HepG2 (cell line): ENCODE measurements around the gene YIPF3. TPM values are rescaled to one million over a fixed set of nuclear protein-coding genes. Genes with fewer than 3 reads are reported as not detected.

Source experiments
- GATAD1 ChIP-seq: IDR thresholded peaks from 2 replicates; pipeline ENCODE4 v1.6.1; 2016; ENCODE audit warnings: missing genetic modification reagents, missing compliant biosample characterization
- HDAC1 ChIP-seq: sonication (generic); formaldehyde crosslinking; IDR thresholded peaks from 2 replicates; pipeline ENCODE4 v1.5.1; 2020; ENCODE audit warnings: mild to moderate bottlenecking, missing genetic modification reagents
- KDM2A ChIP-seq: sonication (generic); formaldehyde crosslinking; IDR thresholded peaks from 2 replicates; pipeline ENCODE4 v1.4.0; 2020; ENCODE audit warnings: low read depth, missing genetic modification reagents, borderline replicate concordance
- MIER2 ChIP-seq: IDR thresholded peaks from 2 replicates; pipeline ENCODE4 v1.6.1; 2016; ENCODE audit warnings: missing biosample characterization, missing genetic modification reagents
- PTBP1 ChIP-seq: fragments of 200-400 bp; formaldehyde crosslinking; IDR thresholded peaks from 2 replicates; pipeline ENCODE4 v1.6.1; 2018; ENCODE audit warnings: low read length, low read depth; ENCODE audit not compliant: poor library complexity, severe bottlenecking
- RFX3 ChIP-seq: IDR thresholded peaks from 2 replicates; pipeline ENCODE4 v1.6.1; 2016; ENCODE audit warnings: missing biosample characterization, missing genetic modification reagents
- SALL2 ChIP-seq: sonication (generic); formaldehyde crosslinking; IDR thresholded peaks from 2 replicates; pipeline ENCODE4 v1.8.1; 2023; ENCODE audit warnings: mild to moderate bottlenecking, missing genetic modification reagents, inconsistent platforms
- SRY ChIP-seq: sonication (generic); formaldehyde crosslinking; IDR thresholded peaks from 2 replicates; pipeline ENCODE4 v1.8.0; 2022; ENCODE audit warnings: mild to moderate bottlenecking, missing genetic modification reagents
- TMF1 ChIP-seq: sonication (generic); formaldehyde crosslinking; IDR thresholded peaks from 2 replicates; pipeline ENCODE4 v1.8.1; 2022; ENCODE audit warnings: low read depth, missing genetic modification reagents
- ZFX ChIP-seq: sonication (generic); formaldehyde crosslinking; IDR thresholded peaks from 2 replicates; pipeline ENCODE4 v1.4.0; 2020; ENCODE audit warnings: mild to moderate bottlenecking, low read depth, missing genetic modification reagents, moderate library complexity
- ZNF546 ChIP-seq: sonication (generic); formaldehyde crosslinking; conservative IDR thresholded peaks from 2 replicates; pipeline ENCODE4 v1.8.1; 2023; ENCODE audit warnings: mild to moderate bottlenecking, missing genetic modification reagents
- polyA plus RNA-seq, 8 experiments: library from polyadenylated mRNA; depleted of rRNA in 3 of 8; stranded (reverse) in 7 of 8; unstranded in 1 of 8; fragments of >200 nt; fragmentation: Illumina TruSeq in 4 of 8; extraction: Trizol in 4 of 8; gene quantifications; 2 replicates each; pipeline versions ENCODE4 v1.2.1 to v1.2.3, GENCODE V29; 2011 to 2016; ENCODE audit warnings: low read depth in 4 of 8, missing spikeins in 1 of 8, mixed read lengths in 1 of 8; ENCODE audit not compliant: insufficient read depth in 1 of 8
- total RNA-seq, 5 experiments: library from RNA; depleted of rRNA; stranded (reverse); fragments of >200 nt; fragmentation: Illumina TruSeq; extraction: Trizol; gene quantifications; 2 replicates each; pipeline ENCODE4 v1.2.3, GENCODE V29; 2016; ENCODE audit warnings: low read depth in 1 of 5
- TF ChIP-seq, protein P1 (sequence below): sonication (generic); formaldehyde crosslinking; IDR thresholded peaks from 2 replicates; pipeline ENCODE4 v1.4.0; 2020; ENCODE audit warnings: missing genetic modification reagents
- TF ChIP-seq, protein P2 (sequence below): sonication (generic); formaldehyde crosslinking; IDR thresholded peaks from 2 replicates; pipeline ENCODE4 v1.8.1; 2022; ENCODE audit warnings: mild to moderate bottlenecking, missing genetic modification reagents
- TF ChIP-seq, protein P3 (sequence below): sonication (generic); formaldehyde crosslinking; IDR thresholded peaks from 2 replicates; pipeline ENCODE4 v1.4.0; 2020; ENCODE audit warnings: missing genetic modification reagents, low read depth, mild to moderate bottlenecking, borderline replicate concordance
- TF ChIP-seq, protein P4 (sequence below): IDR thresholded peaks from 2 replicates; pipeline ENCODE4 v1.6.1; 2018; ENCODE audit warnings: missing genetic modification reagents, mild to moderate bottlenecking, missing compliant biosample characterization
- TF ChIP-seq, protein P5 (sequence below): sonication (generic); formaldehyde crosslinking; IDR thresholded peaks from 2 replicates; pipeline ENCODE4 v1.4.0; 2020; ENCODE audit warnings: missing genetic modification reagents
- TF ChIP-seq, protein P6 (sequence below): sonication (generic); formaldehyde crosslinking; conservative IDR thresholded peaks from 2 replicates; pipeline ENCODE4 v1.8.0; 2022; ENCODE audit warnings: mild to moderate bottlenecking, moderate library complexity, missing genetic modification reagents

Gene YIPF3
- total and polyA plus RNA-seq, 2 of the 13 experiments (the other 11 are each of a cell fraction or from before 2014, with no cell fraction given): 107 to 206 TPM

DNA sequence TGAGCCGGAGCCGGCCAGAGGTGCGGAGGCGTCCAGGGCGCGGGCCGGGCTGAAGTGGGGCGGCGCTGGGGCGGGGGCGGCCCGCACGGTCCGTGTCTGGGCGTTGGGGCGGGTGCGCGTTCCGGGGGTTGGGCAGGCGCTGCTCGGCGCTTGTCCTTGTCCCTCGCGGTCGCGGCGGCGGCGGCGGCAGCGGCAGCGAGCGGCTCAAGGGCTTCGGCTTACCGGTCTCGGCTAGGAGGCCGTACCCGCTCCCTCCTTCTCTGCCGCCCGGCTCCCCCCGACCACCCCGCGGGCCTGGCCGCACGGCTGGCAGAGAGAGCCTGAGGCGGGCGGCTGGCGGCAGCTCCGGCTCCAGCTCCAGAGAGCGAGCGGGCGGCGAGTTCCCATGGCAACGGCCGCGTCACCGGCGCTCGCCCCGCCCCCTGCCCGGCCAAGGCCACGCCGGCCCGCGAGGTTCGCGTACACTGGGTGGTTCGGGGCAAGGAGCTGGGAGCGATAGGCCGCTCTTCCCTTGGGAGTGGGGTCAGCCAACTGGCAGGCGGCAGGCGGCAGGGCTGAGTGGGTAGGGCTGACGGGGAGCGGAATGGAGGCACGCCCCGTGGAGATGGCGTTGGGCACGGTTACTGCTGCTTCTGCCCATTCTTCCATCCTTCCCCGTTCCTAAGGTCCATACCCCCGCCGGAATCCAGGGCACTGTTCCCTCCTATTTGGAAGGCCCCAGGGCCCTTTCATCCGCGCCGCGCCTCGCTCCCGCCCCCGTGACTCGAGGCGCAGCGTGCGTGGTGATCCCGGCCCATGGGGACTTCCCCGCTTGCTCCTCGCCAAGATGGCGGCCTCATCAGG, 6.5 kb downstream of the YIPF3 start, which contains the start of gene LRRC73 (continued):
- TF ChIP-seq, protein P1, sequence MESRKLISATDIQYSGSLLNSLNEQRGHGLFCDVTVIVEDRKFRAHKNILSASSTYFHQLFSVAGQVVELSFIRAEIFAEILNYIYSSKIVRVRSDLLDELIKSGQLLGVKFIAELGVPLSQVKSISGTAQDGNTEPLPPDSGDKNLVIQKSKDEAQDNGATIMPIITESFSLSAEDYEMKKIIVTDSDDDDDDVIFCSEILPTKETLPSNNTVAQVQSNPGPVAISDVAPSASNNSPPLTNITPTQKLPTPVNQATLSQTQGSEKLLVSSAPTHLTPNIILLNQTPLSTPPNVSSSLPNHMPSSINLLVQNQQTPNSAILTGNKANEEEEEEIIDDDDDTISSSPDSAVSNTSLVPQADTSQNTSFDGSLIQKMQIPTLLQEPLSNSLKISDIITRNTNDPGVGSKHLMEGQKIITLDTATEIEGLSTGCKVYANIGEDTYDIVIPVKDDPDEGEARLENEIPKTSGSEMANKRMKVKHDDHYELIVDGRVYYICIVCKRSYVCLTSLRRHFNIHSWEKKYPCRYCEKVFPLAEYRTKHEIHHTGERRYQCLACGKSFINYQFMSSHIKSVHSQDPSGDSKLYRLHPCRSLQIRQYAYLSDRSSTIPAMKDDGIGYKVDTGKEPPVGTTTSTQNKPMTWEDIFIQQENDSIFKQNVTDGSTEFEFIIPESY: no peak
- no peak for TF ChIP-seq PTBP1
- 0 out of 2 replicates have a peak, but pooled peaks have one; percentile 14 for TF ChIP-seq GATAD1 (CRISPR knock-in tag)
- peak; percentile 65; the same call in 1 of the 2 replicates for TF ChIP-seq SRY (CRISPR knock-in tag)
- TF ChIP-seq, protein P2, sequence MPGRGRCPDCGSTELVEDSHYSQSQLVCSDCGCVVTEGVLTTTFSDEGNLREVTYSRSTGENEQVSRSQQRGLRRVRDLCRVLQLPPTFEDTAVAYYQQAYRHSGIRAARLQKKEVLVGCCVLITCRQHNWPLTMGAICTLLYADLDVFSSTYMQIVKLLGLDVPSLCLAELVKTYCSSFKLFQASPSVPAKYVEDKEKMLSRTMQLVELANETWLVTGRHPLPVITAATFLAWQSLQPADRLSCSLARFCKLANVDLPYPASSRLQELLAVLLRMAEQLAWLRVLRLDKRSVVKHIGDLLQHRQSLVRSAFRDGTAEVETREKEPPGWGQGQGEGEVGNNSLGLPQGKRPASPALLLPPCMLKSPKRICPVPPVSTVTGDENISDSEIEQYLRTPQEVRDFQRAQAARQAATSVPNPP (CRISPR knock-in tag): 0 out of 2 replicates have a peak, but pooled peaks have one; percentile 45
- TF ChIP-seq, protein P3, sequence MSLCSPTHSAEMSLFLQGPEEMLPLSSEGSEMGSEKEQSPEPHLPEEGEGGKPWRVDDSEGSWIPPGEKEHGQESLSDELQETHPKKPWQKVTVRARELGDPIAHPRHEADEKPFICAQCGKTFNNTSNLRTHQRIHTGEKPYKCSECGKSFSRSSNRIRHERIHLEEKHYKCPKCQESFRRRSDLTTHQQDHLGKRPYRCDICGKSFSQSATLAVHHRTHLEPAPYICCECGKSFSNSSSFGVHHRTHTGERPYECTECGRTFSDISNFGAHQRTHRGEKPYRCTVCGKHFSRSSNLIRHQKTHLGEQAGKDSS (CRISPR knock-in tag): peak; percentile 82
- TF ChIP-seq HDAC1 (CRISPR knock-in tag): peak; percentile 81
- TF ChIP-seq, protein P4, sequence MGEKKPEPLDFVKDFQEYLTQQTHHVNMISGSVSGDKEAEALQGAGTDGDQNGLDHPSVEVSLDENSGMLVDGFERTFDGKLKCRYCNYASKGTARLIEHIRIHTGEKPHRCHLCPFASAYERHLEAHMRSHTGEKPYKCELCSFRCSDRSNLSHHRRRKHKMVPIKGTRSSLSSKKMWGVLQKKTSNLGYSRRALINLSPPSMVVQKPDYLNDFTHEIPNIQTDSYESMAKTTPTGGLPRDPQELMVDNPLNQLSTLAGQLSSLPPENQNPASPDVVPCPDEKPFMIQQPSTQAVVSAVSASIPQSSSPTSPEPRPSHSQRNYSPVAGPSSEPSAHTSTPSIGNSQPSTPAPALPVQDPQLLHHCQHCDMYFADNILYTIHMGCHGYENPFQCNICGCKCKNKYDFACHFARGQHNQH (CRISPR knock-in tag): 0 out of 2 replicates have a peak, but pooled peaks have one; percentile 38
- TF ChIP-seq ZNF546 (CRISPR knock-in tag): peak; percentile 51; the same call in 1 of the 2 replicates
- TF ChIP-seq TMF1: no peak
- TF ChIP-seq, protein P5, sequence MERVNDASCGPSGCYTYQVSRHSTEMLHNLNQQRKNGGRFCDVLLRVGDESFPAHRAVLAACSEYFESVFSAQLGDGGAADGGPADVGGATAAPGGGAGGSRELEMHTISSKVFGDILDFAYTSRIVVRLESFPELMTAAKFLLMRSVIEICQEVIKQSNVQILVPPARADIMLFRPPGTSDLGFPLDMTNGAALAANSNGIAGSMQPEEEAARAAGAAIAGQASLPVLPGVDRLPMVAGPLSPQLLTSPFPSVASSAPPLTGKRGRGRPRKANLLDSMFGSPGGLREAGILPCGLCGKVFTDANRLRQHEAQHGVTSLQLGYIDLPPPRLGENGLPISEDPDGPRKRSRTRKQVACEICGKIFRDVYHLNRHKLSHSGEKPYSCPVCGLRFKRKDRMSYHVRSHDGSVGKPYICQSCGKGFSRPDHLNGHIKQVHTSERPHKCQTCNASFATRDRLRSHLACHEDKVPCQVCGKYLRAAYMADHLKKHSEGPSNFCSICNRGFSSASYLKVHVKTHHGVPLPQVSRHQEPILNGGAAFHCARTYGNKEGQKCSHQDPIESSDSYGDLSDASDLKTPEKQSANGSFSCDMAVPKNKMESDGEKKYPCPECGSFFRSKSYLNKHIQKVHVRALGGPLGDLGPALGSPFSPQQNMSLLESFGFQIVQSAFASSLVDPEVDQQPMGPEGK (CRISPR knock-in tag): 0 out of 2 replicates have a peak, but pooled peaks have one; percentile 38
- TF ChIP-seq RFX3 (CRISPR knock-in tag): peak; percentile 93
- peak; percentile 61; the same call in 1 of the 2 replicates for TF ChIP-seq SALL2 (CRISPR knock-in tag)
- peak; percentile 74 for TF ChIP-seq ZFX (CRISPR knock-in tag)
- TF ChIP-seq, protein P6, sequence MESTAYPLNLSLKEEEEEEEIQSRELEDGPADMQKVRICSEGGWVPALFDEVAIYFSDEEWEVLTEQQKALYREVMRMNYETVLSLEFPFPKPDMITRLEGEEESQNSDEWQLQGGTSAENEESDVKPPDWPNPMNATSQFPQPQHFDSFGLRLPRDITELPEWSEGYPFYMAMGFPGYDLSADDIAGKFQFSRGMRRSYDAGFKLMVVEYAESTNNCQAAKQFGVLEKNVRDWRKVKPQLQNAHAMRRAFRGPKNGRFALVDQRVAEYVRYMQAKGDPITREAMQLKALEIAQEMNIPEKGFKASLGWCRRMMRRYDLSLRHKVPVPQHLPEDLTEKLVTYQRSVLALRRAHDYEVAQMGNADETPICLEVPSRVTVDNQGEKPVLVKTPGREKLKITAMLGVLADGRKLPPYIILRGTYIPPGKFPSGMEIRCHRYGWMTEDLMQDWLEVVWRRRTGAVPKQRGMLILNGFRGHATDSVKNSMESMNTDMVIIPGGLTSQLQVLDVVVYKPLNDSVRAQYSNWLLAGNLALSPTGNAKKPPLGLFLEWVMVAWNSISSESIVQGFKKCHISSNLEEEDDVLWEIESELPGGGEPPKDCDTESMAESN: 0 out of 2 replicates have a peak, but pooled peaks have one; percentile 18
- no peak for TF ChIP-seq MIER2 (CRISPR knock-in tag)
- peak; percentile 99 for TF ChIP-seq KDM2A (CRISPR knock-in tag)
